ENCODE measurements around the gene METTL26.

DNA sequence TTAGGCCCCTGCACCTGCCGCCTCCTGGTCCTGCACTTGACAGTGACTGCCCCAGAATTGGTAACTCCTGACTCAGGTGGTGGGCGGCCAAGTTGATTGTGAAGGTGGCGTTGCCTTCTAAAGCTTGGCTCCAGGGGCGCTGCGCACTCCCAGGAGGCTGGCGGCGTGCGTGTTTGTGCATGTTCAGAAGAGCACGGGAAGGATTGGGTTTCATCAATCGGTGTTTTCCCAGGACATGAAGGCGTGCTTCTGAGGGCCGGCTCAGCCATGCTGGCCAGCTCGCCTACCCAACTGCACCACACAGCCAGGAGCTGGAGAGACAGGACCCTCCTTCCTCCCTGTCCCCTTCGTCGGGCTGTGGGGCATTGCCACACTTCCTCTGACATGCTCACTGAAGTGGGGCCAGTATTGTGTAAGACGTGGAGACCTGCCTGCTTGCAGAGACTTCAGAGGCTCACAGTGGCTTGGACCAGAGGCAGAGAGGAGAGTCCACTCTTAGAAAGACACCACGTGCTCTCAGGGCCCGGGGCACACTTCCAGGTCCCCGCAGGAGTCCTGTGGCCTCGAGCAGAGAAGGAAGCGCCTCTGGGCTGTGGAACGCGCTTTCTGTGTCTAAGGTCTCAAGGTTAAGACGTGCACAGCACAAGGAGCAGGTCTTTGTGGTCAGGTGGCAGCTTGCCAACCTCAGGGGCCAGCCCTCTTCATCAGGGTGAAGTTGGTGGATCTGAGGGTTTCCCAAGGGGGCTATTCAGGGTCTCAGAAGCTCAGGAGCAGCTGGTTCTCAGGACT, 43.4 kb downstream of the METTL26 start:
- TF ChIP-seq EZH2 (IDR thresholded peaks at IDR 0.05; ENCODE audit: insufficient read depth, poor library complexity, severe bottlenecking), result no peak
- no peak for TF ChIP-seq EZH2phosphoT487 (IDR thresholded peaks at IDR 0.05; ENCODE audit: insufficient read depth, low read depth)

Measured in GM23248 (cell line).